HEK293T (cell line): Measurements from ENCODE around the gene ACVR1B.

ENCODE experiments used
- CTCF ChIA-PET: fragments of 350-600 bp; formaldehyde crosslinking; extraction: SDS; loops from one replicate; lab custom pipeline; 2021; ENCODE audit warnings: antibody characterized with exemption, inconsistent platforms; lab: Yijun Ruan, JAX
- POLR2A ChIA-PET: fragments of 350-600 bp; formaldehyde crosslinking; extraction: SDS; loops from one replicate; lab custom pipeline; 2020; ENCODE audit warnings: antibody characterized with exemption, inconsistent platforms; lab: Yijun Ruan, JAX
- DNase-seq: peaks from one replicate; pipeline ENCODE4 v3.0.0; 2012; ENCODE audit warnings: mixed read lengths; ENCODE audit errors: extremely low spot score
- ARNT ChIP-seq: fragments of 450-650 bp; IDR thresholded peaks from 2 replicates; pipeline ENCODE4 v1.6.1; 2017; ENCODE audit warnings: mild to moderate bottlenecking
- BHLHE40 ChIP-seq: fragments of 450-650 bp; IDR thresholded peaks from 2 replicates; pipeline ENCODE4 v1.6.1; 2016; ENCODE audit warnings: mild to moderate bottlenecking, moderate library complexity, borderline replicate concordance
- CTBP1 ChIP-seq: fragments of 450-650 bp; IDR thresholded peaks from 2 replicates; pipeline ENCODE4 v1.6.1; 2016; ENCODE audit warnings: borderline replicate concordance
- ELF4 ChIP-seq: fragments of 450-650 bp; IDR thresholded peaks from 2 replicates; pipeline ENCODE4 v1.6.1; 2017; ENCODE audit warnings: antibody characterized with exemption
- FOXA1 ChIP-seq: fragments of 450-650 bp; IDR thresholded peaks from 2 replicates; pipeline ENCODE4 v1.6.1; 2016; ENCODE audit warnings: mild to moderate bottlenecking
- FOXK2 ChIP-seq: fragments of 450-650 bp; IDR thresholded peaks from 2 replicates; pipeline ENCODE4 v1.6.1; 2016; ENCODE audit warnings: mild to moderate bottlenecking
- FOXM1 ChIP-seq: fragments of 450-650 bp; IDR thresholded peaks from 2 replicates; pipeline ENCODE4 v1.6.1; 2017; ENCODE audit warnings: mild to moderate bottlenecking, borderline replicate concordance
- HDGF ChIP-seq: fragments of 450-650 bp; IDR thresholded peaks from 2 replicates; pipeline ENCODE4 v1.6.1; 2017; ENCODE audit warnings: antibody characterized with exemption, borderline replicate concordance
- L3MBTL2 ChIP-seq: fragments of 450-650 bp; conservative IDR thresholded peaks from 2 replicates; pipeline ENCODE4 v1.6.1; 2016; ENCODE audit warnings: mild to moderate bottlenecking
- LEF1 ChIP-seq: fragments of 450-650 bp; IDR thresholded peaks from 2 replicates; pipeline ENCODE4 v1.6.1; 2017; ENCODE audit warnings: mild to moderate bottlenecking, borderline replicate concordance
- NFRKB ChIP-seq: fragments of 450-650 bp; IDR thresholded peaks from 2 replicates; pipeline ENCODE4 v1.6.1; 2016; ENCODE audit warnings: mild to moderate bottlenecking, moderate library complexity
- PKNOX1 ChIP-seq: fragments of 450-650 bp; IDR thresholded peaks from 2 replicates; pipeline ENCODE4 v1.6.1; 2016
- SP1 ChIP-seq: fragments of 450-650 bp; IDR thresholded peaks from 2 replicates; pipeline ENCODE4 v1.6.1; 2017
- SUZ12 ChIP-seq: fragments of 450-650 bp; IDR thresholded peaks from 2 replicates; pipeline ENCODE4 v1.6.1; 2016; ENCODE audit warnings: mild to moderate bottlenecking
- TARDBP ChIP-seq: fragments of 450-650 bp; IDR thresholded peaks from 2 replicates; pipeline ENCODE4 v1.6.1; 2016
- ZNF384 ChIP-seq: fragments of 450-650 bp; IDR thresholded peaks from 2 replicates; pipeline ENCODE4 v1.6.1; 2016

ACVR1B gene

GRCh38 chr12:51907083-51907855, 44.2 kb upstream of the ACVR1B start, which contains the start of gene ACVRL1:
ACVRL1 (plus strand) TSS chr12:51907504; CDS start chr12:51912475, 4,971 bp downstream.
- ChIA-PET POLR2A (no interaction called here), CTCF (no interaction called here)
- no peak for DNase-seq
- TF ChIP-seq CTBP1, result no peak
- no peak for TF ChIP-seq ARNT
- TF ChIP-seq TARDBP, result no peak
- no peak for TF ChIP-seq HDGF
- no peak for TF ChIP-seq NFRKB
- no peak for TF ChIP-seq SP1
- TF ChIP-seq ELF4, result no peak
- no peak for TF ChIP-seq BHLHE40
- no peak for TF ChIP-seq ZNF384
- no peak for TF ChIP-seq L3MBTL2
- no peak for TF ChIP-seq LEF1
- no peak for TF ChIP-seq FOXK2
- TF ChIP-seq FOXM1, result no peak
- TF ChIP-seq FOXA1, result no peak
- no peak for TF ChIP-seq SUZ12
- no peak for TF ChIP-seq PKNOX1

- no peak for DNase-seq
- ChIA-PET CTCF (no interaction called here), POLR2A (no interaction called here)
- TF ChIP-seq SP1 (no peak), FOXA1 (no peak), PKNOX1 (no peak), BHLHE40 (no peak)
Measured at GRCh38 chr12:51907856-51908425, 43.6 kb upstream of the ACVR1B start.

GRCh38 chr12:51908876-51909592, 42.5 kb upstream of the ACVR1B start:
- POLR2A ChIA-PET, result no interaction called here
- no peak for DNase-seq
- CTCF ChIA-PET, result interaction anchor here (5.8 kb wide), 1 partner anchor 14 kb away, joined by 31 read pairs; no protein-coding TSS in a partner anchor
- TF ChIP-seq SP1 (no peak), ARNT (no peak), ZNF384 (no peak), BHLHE40 (no peak), L3MBTL2 (no peak), LEF1 (no peak), ELF4 (no peak), FOXA1 (no peak), CTBP1 (no peak), PKNOX1 (no peak)

GRCh38 chr12:51910168-51910567, 41.3 kb upstream of the ACVR1B start:
- no peak for DNase-seq
- ChIA-PET CTCF (interaction anchor here (5.8 kb wide), 1 partner anchor 13 kb away, joined by 31 read pairs; no protein-coding TSS in a partner anchor), POLR2A (no interaction called here)
- no peak for TF ChIP-seq LEF1
- no peak for TF ChIP-seq CTBP1
- TF ChIP-seq SUZ12, result no peak
- no peak for TF ChIP-seq TARDBP
- TF ChIP-seq FOXK2, result no peak
- no peak for TF ChIP-seq FOXA1
- TF ChIP-seq HDGF, result no peak
- no peak for TF ChIP-seq SP1
- TF ChIP-seq NFRKB, result no peak
- TF ChIP-seq BHLHE40, result no peak
- TF ChIP-seq ZNF384, result no peak
- no peak for TF ChIP-seq PKNOX1
- TF ChIP-seq ARNT, result no peak
- no peak for TF ChIP-seq FOXM1
- TF ChIP-seq L3MBTL2, result no peak
- TF ChIP-seq ELF4, result no peak

- no peak for DNase-seq
- POLR2A ChIA-PET, result no interaction called here
- TF ChIP-seq L3MBTL2, result no peak
- TF ChIP-seq PKNOX1, result no peak
- no peak for TF ChIP-seq LEF1
- no peak for TF ChIP-seq HDGF
- no peak for TF ChIP-seq FOXA1
- no peak for TF ChIP-seq TARDBP
- TF ChIP-seq NFRKB, result no peak
- no peak for TF ChIP-seq FOXM1
- CTCF ChIA-PET, result interaction anchor here (0.8 to 5.8 kb wide), 2 partner anchors 12 to 113 kb away, joined by 3 to 31 read pairs; no protein-coding TSS in a partner anchor
Measured at GRCh38 chr12:51910691-51911090, 40.8 kb upstream of the ACVR1B start.
